Ishikawa (cell line): ENCODE results near the gene GZF1.

Experiments
- CEBPB ChIP-seq: IDR thresholded peaks from 2 replicates; pipeline ENCODE4 v1.6.1; 2012
- CREB1 ChIP-seq: IDR thresholded peaks from 2 replicates; pipeline ENCODE4 v1.6.1; 2012; ENCODE audit warnings: low read depth
- EGR1 ChIP-seq: IDR thresholded peaks from 2 replicates; pipeline ENCODE4 v1.6.1; 2012
- EP300 ChIP-seq: IDR thresholded peaks from 2 replicates; pipeline ENCODE4 v1.6.1; 2012; ENCODE audit warnings: borderline replicate concordance
- FOXM1 ChIP-seq: IDR thresholded peaks from 2 replicates; pipeline ENCODE4 v1.6.1; 2012; ENCODE audit warnings: low read depth, borderline replicate concordance
- MAX ChIP-seq: IDR thresholded peaks from 2 replicates; pipeline ENCODE4 v1.6.1; 2012
- NFIC ChIP-seq: IDR thresholded peaks from 2 replicates; pipeline ENCODE4 v1.6.1; 2012
- RAD21 ChIP-seq: IDR thresholded peaks from 2 replicates; pipeline ENCODE4 v1.6.1; 2012; ENCODE audit warnings: low read depth
- TAF1 ChIP-seq: IDR thresholded peaks from 2 replicates; pipeline ENCODE4 v1.6.1; 2012; ENCODE audit warnings: low read depth, mild to moderate bottlenecking
- TCF12 ChIP-seq: IDR thresholded peaks from 2 replicates; pipeline ENCODE4 v1.6.1; 2012; ENCODE audit warnings: low read depth
- TEAD4 ChIP-seq: IDR thresholded peaks from 2 replicates; pipeline ENCODE4 v1.6.1; 2012
- YY1 ChIP-seq: IDR thresholded peaks from 2 replicates; pipeline ENCODE4 v1.6.1; 2012; ENCODE audit warnings: low read depth
- ZBTB7A ChIP-seq: IDR thresholded peaks from 2 replicates; pipeline ENCODE4 v1.6.1; 2012; ENCODE audit warnings: low read depth
- TF ChIP-seq, protein P1 (sequence below): IDR thresholded peaks from 2 replicates; pipeline ENCODE4 v1.6.1; 2012
- TF ChIP-seq, protein P2 (sequence below): IDR thresholded peaks from 2 replicates; pipeline ENCODE4 v1.6.1; 2012; ENCODE audit warnings: low read depth, mild to moderate bottlenecking

Gene GZF1

GRCh38 chr20:23414526-23415188, 52.7 kb downstream of the GZF1 start:
- no peak for TF ChIP-seq CEBPB
- no peak for TF ChIP-seq TEAD4
- TF ChIP-seq, protein P1, sequence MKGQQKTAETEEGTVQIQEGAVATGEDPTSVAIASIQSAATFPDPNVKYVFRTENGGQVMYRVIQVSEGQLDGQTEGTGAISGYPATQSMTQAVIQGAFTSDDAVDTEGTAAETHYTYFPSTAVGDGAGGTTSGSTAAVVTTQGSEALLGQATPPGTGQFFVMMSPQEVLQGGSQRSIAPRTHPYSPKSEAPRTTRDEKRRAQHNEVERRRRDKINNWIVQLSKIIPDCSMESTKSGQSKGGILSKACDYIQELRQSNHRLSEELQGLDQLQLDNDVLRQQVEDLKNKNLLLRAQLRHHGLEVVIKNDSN: no peak
- TF ChIP-seq NFIC: no peak
- TF ChIP-seq RAD21: no peak
- TF ChIP-seq, protein P2, sequence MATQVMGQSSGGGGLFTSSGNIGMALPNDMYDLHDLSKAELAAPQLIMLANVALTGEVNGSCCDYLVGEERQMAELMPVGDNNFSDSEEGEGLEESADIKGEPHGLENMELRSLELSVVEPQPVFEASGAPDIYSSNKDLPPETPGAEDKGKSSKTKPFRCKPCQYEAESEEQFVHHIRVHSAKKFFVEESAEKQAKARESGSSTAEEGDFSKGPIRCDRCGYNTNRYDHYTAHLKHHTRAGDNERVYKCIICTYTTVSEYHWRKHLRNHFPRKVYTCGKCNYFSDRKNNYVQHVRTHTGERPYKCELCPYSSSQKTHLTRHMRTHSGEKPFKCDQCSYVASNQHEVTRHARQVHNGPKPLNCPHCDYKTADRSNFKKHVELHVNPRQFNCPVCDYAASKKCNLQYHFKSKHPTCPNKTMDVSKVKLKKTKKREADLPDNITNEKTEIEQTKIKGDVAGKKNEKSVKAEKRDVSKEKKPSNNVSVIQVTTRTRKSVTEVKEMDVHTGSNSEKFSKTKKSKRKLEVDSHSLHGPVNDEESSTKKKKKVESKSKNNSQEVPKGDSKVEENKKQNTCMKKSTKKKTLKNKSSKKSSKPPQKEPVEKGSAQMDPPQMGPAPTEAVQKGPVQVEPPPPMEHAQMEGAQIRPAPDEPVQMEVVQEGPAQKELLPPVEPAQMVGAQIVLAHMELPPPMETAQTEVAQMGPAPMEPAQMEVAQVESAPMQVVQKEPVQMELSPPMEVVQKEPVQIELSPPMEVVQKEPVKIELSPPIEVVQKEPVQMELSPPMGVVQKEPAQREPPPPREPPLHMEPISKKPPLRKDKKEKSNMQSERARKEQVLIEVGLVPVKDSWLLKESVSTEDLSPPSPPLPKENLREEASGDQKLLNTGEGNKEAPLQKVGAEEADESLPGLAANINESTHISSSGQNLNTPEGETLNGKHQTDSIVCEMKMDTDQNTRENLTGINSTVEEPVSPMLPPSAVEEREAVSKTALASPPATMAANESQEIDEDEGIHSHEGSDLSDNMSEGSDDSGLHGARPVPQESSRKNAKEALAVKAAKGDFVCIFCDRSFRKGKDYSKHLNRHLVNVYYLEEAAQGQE: no peak
- no peak for TF ChIP-seq EP300
- no peak for TF ChIP-seq FOXM1
- TF ChIP-seq CREB1: no peak
- no peak for TF ChIP-seq YY1
- no peak for TF ChIP-seq MAX
- no peak for TF ChIP-seq TCF12
- no peak for TF ChIP-seq TAF1
- TF ChIP-seq ZBTB7A: no peak

- TF ChIP-seq CEBPB (no peak), EGR1 (no peak), TCF12 (no peak)
- TF ChIP-seq, protein P2: no peak
- TF ChIP-seq, protein P1: no peak
These were observed 53.6 kb downstream of the GZF1 start for GRCh38 chr20:23415555-23415954.

DNA sequence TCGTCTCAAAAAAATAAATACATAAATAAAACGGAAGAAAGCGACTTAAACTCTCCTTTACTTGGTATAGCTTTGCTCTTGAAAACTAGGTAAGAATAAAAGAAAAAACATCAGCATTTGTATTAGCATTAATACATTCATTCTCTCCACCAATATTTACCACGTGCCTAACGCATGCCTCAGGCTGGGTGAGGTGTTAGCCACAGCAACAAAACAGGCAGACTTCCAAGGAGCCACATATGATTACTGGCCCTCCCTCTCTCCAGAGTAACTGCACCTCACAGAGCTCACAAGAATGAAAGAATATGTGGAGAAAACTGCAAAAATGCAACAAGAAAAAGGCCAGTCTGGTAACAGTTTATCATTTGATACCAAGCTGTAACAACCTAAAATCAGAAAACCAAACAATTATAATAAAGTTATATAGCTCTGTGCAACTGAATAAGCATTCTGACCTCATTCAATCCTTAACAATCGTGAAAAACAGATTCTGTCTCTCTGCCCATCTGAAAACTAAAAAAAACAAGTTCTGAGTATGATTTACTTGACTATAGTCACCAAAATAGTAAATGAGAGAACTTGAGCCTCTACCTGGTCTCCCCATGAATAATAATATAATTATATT, 54.1 kb downstream of the GZF1 start:
- no peak for TF ChIP-seq FOXM1

DNA sequence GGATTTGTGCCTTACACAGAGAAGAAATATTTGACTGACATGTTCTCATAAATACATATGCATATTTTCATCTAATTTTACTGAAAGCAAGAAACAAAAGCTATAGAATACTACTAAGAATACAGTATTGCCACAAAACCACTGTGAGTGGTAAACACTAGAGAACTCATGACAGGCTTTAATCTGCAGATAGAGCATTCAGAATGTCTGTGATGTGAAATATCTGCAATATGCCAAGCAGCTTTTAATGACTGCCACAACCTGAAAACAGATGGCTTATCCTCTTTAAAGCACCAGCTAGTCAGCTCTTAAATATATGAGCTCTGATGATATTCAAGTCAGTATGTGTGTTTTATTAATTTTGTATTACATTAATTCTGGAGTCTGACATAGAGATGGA, 55.9 kb downstream of the GZF1 start:
- TF ChIP-seq TCF12 (no peak), CEBPB (no peak), YY1 (no peak), NFIC (no peak), TAF1 (no peak), EGR1 (no peak), ZBTB7A (no peak), TEAD4 (no peak)

- TF ChIP-seq, protein P1: no peak
- TF ChIP-seq MAX: no peak
- no peak for TF ChIP-seq EGR1
- no peak for TF ChIP-seq ZBTB7A
- TF ChIP-seq TAF1: no peak
- no peak for TF ChIP-seq TCF12
These were observed 57.6 kb downstream of the GZF1 start for GRCh38 chr20:23419657-23419994.

DNA sequence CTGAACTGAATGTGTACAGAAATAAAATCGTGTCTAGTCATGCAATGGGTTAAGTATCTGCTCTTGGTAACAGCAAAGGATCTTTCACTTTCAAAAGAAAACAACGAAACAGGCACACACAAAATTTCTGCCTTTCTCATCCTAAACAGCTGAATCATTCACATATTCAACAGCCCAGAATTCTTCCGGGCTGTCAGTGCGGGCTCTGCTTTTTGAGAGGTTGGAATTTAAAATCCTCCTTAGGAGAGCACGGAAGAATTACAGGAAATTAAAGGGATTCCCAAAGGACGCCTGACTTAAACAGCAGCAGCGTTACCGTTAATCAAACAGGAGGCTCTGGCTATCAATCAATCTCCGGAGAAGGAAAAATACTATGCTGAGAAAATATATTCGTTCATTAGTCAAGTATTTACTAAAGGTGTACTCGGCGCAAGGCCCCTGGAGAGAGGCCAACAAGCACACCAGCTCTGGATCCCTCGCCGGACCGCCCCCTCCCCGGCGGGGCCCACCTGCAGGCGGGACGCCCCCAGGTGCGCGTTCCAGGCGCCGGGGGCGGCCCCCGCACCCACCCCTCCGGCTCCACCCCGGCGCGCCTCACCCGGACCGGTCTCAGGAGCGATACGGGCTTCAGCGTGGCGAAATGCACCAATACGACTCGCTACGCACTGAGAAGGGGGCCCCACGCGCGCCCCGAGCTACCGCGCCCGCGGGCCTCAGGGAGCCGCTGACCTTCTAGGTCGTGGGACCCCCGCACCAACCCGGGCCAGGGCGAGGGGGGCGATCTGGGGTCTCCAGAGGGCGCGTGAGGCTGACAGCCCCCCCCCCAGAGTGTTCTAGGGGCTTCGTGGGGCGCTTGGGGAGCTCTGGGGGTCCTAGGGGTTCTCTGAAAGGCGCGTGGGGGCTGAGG, 58.3 kb downstream of the GZF1 start:
- TF ChIP-seq ZBTB7A: peak; percentile 21; the same call in 1 of the 2 replicates
- TF ChIP-seq, protein P2: no peak
